Adrenal gland (tissue), 5 donors: Measurements from ENCODE around the gene COPS3.

ENCODE experiments used
- CTCF ChIP-seq, 6 experiments: fragments of 450-650 bp in 4 of 6; fragments of 200-600 bp in 2 of 6; sonication (generic) in 1 of 6; IDR thresholded peaks; 1 replicate in 5 of 6; 2 replicates in 1 of 6; pipeline versions ENCODE4 v1.5.1 to v1.8.0; 2016 to 2021; ENCODE audit warnings: antibody characterized with exemption in 6 of 6, mild to moderate bottlenecking in 2 of 6, moderate library complexity in 1 of 6
- POLR2A ChIP-seq, 2 donors: fragments of 450-650 bp; IDR thresholded peaks; one replicate each; pipeline ENCODE4 v1.6.1; 2017; ENCODE audit warnings: antibody characterized with exemption in 2 of 2, mild to moderate bottlenecking in 2 of 2, moderate library complexity in 1 of 2
- donor health status: DM: no; HTN: no; CAD: no.

GRCh38 chr17:17216236-17216635 lies 64.8 kb downstream of the COPS3 start:
- no peak for TF ChIP-seq CTCF (IDR thresholded peaks at IDR 0.05)
- no peak for TF ChIP-seq POLR2A (IDR thresholded peaks at IDR 0.05)
